Stimulated activated naive CD4-positive, alpha-beta T cell treated with Interleukin-2 at 50 U/mL for 16 hours (primary cell): ENCODE measurements around the gene PEX10.

Source experiments
- DNase-seq: peaks from one replicate; lab custom pipeline; 2025; lab: John Stamatoyannopoulos, UW

Gene PEX10

DNA sequence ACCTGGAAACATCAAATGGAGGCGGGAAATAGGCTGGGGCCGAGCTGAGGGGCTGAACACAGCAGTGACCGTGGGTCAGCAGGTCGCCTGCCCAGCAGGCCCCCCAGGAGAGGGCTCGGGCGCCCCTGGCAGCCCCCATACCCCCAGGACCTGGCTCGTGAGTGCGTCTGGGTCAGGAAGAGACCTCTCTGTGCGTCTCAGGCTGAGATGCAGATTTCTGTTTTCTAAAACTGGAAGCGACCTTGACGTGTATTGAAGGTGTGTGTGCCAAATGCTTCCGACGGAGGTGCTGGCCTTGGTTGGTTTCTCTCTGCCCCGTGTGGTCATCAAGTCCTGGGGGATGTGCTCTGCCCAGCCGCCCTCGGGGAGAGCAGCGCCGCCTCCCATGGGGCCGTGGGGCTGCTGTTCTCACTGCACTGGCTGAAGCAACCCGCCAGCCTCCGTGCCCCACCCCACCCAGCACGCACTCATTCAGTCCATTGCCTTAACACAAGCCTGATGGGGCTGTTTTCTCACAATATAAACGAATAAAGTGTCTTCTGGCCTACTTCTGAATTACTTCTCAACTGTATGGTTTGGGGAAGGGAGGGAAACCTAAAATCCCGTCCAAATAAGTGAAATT is 7.4 kb downstream of the PEX10 start:
- DNase-seq, result no peak

DNA sequence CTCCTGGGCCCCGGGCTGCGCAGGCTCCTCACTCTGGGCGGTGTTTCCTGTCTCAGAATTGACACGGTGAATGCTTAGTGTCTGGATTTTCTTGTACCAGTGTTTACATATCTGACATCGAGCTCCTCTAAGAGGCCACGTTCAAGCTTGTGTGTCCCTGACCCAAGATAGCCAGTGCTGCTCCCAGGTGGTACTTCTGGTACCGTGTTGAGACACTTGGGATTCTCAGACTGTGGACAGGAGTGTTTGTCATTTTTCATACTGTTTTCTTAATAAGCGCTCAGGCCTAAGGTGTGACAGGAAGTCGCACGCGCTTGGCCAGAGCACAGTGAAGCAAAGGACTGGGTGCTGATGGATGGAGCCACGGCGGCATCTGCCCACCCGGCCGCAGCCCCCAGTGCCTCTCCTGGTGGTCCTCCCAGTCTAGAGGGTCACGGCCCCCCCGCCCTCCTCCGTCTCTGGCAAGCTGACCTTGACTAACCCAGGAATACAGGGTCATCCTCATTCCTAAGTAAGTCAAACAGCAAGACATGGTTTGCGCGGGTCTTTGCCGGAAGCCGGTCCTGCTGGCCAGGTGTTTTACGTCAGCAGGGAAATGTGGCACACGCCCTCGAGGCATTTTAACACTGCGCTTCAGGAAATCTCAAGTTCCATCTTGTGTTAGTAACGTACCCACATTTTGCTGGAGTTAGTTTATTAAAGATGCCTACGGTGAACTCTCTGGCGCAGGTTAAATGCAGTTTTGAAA is 8.0 kb downstream of the PEX10 start:
- DNase-seq, result no peak

DNA sequence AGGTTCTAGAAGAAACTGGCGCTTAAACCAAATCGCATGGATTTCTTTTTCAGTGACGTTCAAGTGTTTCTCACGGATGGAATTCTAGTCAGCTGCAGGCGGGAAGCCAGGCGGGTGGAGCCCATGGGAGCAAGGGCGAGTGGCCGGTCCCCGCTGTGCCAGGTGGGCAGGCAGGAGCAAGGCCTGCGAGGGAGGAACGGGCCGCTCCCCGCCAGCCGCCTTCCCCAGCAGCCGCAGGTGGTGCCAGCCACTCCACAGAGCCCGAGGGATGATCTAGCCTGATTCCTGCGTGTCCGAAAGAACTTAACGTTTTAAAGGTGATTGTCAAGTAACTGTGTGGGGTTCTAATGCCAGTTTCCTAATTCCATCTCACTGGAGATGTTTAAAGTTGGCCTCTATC is 9.1 kb downstream of the PEX10 start:
- no peak for DNase-seq

DNA sequence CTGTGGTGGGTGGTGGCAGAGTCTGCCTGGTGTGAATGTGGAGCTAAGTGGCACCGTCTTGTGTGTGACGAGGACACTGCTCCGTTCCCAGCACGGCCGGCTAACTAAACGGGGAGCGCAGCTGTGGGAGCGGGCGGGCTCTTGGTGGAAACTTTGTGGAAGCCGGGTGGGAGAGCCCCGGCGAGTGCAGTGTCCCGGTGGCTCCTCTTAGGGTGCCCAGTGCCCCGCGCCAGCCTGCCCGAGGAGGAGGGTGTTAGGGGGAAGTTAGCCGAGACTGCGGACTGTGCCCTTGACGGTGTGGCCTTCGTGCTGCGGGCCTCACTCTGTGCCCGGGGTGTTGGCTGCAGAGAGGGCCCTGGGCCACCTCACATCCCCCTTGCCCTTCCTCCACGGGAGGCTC is 9.9 kb downstream of the PEX10 start:
- no peak for DNase-seq

DNA sequence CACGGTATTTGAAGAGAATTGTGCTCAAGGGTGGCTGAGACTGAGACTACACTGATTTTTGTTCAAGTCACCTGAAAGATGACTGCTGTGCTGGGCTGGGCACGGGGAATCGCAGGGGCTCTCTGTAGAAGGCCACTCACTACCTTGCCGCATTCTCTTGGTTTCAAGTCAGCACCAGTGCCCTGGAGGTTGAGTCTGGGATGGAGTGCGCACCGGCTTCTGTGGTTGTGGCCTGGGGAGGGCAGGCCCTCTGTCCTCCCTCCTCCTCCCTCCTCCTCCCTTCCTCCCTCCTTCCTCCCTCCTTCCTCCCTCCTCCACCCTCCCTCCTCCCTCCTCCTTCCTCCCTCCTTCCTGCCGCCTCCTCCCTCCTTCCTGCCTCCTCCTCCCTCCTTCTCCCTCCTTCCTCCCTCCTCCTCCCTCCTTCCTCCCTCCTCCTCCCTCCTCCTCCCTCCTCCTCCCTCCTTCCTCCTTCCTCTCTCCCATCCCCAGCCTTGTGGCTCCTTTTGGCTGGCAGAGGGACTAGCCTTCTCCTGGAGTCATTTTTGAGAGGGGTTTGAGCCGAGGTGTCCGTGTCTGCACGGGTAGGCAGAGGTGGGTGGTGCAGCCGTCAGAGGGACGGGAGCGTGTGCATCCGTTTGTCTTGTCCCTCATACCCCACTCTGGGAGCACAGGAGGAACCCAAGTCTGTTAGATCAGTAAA is 11.3 kb downstream of the PEX10 start:
- DNase-seq, result no peak

DNA sequence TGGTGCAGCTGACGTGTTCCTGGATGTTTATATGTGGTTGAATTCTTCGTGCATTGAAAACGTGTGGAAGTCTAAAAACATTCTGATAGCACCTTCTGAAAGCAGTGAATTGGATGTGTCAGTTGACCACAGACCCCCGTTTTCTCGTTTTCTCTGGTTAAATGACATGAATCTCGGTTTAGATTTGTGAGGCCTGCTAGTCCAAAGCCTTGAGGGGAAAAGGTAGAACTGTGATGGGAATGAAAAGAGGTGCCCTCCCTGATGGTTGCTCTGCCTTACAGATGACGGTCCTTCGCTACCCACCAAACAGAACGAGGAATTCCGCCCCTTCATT is 11.8 kb downstream of the PEX10 start:
- no peak for DNase-seq

DNA sequence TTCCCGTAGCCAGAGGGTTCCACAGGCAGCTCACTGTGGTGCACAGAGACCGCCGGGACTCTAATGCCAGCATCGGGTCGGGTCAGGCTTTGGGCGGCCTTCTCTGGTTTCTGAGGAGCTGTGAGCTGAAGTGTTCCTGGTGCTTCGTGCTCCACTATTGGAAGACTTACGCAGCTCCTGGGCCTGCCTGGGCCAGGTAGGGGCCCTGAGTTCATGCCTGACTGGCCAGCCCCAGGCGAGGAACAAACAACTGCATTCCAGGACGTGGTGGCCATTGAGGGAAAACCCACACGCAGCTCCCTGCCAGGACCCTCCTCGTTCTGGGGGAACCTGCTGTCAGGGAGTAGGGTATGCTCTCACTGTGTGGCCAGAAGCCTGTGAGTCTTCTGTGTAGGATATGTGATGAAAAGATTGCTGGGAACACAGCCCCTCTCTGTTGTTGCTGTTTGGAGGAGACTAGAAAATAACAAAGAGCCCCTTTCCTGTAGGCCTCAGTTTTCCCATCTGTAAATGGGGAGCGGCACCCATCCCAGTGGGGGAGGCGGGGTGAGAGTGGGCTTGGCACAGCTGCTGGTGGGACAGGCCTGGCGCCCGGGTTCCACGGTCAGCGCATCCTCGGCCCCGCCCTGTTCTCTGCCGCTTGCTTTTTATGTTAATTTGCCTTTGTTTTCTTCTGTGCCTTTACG is 12.3 kb downstream of the PEX10 start:
- no peak for DNase-seq

DNA sequence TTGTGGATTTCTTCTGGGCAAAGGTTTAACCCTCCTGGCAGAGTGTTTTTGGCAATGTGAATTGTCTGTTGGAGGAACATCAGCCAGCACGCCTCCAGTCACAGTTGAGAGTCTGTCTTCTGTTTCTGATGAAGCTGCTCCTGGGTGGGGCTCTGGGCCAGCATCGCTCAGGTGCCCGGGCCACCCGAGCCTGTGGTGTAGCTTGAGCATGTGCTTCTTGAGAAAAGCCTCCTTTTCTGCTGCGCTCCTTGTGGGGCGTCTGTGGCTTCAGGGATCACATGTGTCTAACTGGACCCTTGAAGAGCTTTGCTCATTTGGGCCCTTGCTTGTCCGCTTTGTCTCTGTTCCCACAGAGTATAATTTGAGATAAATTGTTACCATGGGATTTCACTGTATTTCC is 13.5 kb downstream of the PEX10 start:
- DNase-seq, result no peak

DNA sequence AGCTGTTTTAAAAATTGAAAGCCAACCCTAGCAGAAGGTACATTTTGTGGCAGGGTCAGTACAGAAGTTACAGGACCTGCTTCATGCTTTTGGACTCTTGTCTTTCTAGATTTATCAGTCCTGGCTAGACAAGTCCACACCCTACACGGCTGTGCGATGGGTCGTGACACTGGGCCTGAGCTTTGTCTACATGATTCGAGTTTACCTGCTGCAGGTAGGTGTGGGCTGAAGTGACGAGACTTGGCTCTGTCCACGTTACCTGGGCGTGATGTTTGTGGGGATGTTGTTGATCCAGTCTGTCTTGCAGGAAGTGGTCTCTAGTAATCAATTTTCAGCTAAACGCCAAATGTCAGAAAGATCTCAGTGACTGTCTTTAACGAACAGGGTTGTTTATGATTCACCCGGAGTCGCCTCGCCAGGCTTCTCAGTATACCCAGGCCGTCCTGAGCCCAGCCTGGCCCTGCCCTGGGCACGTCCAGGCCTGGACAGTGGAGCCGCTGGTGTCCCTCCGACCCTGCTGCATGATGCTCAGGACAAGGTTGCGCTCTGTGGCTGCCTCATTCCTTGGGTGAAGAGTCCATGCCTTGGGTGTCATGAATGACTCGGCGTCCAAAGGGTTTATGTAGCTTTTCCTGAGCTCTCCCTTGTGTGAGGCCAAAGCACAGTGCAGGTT is 15.2 kb downstream of the PEX10 start:
- DNase-seq, result no peak

DNA sequence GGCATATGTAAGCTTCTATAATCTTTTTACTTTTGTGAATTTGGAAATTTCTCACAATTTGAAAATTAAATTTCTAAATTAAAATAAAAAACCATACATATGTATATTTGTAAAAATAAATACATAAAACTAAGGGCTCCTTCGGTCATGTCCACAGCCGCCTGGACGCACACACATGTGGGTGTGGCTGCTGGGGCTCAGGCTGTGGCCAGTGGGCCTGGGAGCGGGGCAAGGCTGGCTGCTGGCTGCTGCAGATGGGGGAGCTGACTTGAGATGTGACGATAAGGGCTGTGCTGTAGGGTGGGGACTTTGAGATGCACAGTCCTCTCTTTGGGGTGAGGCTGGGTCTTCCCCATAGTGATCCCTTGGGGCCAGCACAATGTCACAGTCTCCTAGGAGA is 15.9 kb downstream of the PEX10 start:
- DNase-seq, result no peak

DNA sequence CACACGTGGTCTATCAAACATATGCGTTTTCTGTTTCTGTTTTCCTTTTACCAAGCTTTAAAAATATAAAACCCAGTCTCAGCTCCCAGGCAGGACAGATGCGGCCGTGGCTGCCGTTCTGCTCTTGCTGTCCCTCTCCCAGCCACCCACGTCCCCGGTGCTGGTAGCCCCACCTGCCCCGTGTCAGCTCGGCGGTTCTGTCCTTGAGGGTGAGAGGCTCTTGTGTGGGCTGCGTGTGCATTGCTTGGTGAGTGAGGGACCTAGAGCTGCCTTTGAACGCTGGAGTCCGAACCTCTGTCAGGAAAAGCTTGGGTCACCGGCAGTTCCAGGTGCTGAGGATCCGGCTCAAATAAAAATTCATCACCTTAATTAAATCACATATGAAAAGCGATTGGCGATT is 16.3 kb downstream of the PEX10 start:
- DNase-seq, result no peak

DNA sequence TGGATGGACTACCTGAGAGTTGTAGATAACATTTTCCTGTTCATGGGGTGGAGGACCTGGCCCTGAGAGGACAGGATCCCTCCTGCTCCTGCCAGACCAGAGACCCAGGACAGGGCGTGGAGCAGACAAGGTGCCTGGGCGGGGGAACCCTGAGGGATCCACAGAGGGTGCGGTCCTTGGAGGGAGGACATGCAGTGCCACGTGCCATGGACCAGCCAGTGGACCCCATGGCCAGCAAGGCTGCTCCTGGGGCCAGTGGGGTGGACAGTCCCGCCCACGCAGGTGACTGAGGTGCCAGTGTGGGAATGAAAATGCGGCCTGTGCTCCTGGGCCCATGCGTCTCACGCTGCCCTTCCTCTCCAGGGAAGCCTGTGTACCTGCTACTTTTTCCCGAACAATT is 17.1 kb downstream of the PEX10 start:
- no peak for DNase-seq

DNA sequence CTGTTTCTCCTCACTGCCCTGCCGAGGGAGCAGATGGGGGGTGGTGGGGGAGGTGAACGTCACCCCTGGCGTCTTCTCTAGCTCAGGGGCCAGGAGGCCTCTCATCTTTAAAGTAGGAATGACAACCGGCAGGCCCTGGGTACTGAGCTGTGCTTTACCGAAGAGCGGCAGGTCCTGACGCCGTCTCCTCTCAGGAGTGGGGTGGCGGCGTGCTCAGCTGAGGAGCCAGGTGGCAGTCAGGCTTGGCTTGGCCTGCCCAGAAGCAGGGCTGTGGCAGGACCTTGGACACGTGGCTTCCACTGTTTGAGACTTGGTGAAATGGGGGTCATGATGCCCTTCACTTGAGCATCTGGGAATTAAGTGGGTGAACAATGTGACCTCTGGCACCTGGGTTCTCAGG is 17.6 kb downstream of the PEX10 start:
- DNase-seq, result no peak

DNA sequence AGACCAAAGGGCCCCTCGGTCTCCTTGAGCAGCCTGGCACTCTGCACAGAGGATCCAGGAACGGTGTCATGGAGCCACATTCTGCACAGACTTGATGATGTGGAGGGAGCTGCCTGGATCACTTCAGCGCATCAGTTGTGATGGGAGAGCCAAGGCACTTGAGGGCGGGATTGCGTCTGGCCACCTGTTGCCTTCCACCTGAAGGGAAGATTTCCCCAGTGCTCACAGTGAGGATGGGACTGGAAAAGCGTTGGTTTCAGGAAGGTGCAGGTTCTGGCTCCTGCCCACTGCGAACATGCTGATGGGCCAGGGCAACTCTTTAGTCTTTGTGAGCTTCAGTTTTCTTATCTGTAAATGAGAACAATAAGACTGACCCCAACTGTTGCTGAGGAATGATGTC is 18.1 kb downstream of the PEX10 start:
- no peak for DNase-seq

DNA sequence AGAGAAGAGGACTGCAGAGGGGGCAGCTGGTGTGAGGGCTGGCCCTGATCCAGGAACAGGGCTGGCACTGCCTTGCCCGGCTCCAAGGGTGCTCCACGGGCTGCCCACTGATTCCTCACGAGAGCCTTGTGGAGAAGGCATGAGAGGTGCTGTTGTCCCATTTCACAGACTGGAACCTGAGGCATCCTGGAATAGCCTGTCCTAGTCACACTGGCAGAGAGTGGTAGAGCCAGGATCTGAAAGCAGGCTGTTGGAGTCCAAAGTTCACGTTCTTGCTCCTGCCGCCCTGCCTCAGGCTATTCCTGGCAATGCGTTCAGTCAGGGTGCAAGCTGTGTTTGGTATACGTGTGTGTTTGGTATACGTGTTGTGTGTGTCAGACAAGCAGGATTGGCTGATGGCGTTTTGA is 18.9 kb downstream of the PEX10 start:
- DNase-seq, result no peak

DNA sequence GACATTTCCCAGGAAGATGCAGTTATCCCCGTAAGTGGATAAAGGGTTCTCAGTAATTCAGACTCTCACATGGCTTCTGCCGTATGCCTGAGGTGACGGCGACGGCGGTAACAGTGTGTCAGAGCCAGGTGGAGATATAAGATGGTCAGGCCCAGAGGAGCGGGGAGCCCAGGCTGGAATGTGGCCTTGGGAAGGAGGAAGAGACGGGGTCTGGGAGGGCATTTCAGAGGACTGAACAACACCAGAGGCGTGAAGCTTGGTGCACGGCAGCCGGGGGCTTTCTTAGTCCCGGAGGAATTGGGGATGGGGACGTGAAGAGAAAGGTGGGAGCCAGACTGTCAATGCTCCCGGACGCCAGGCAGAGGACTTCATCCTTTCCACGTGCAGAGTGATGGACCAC is 19.7 kb downstream of the PEX10 start:
- no peak for DNase-seq

DNA sequence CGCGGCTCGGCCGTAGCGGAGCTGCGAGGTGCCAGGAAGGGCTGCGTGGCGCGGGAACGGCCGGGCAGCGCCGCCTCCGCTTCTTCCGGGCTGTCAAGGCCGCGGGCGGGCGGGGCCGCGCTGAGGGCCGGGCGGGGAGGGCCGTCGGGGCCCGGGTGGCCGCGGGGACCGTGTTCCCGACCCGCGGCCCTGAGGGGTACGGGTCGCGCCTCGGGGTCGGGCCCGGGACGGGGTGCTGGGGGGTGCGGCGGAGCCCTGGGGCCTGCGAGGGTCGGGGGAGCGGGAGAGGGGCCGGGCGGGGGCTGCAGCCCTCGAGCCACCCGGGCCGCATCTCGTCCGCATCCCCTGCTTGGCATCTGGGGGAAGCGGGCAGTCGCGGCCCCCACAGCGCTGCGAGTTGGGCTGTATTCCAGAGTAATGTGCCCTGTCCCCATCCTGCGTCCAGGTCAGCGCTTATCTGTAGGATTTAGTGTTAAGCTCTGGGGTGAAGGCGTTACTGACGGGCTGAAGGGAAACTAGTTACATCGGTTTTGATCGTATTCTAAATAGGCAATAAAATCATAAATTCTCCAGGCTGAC is 20.3 kb downstream of the PEX10 start:
- DNase-seq, result no peak

DNA sequence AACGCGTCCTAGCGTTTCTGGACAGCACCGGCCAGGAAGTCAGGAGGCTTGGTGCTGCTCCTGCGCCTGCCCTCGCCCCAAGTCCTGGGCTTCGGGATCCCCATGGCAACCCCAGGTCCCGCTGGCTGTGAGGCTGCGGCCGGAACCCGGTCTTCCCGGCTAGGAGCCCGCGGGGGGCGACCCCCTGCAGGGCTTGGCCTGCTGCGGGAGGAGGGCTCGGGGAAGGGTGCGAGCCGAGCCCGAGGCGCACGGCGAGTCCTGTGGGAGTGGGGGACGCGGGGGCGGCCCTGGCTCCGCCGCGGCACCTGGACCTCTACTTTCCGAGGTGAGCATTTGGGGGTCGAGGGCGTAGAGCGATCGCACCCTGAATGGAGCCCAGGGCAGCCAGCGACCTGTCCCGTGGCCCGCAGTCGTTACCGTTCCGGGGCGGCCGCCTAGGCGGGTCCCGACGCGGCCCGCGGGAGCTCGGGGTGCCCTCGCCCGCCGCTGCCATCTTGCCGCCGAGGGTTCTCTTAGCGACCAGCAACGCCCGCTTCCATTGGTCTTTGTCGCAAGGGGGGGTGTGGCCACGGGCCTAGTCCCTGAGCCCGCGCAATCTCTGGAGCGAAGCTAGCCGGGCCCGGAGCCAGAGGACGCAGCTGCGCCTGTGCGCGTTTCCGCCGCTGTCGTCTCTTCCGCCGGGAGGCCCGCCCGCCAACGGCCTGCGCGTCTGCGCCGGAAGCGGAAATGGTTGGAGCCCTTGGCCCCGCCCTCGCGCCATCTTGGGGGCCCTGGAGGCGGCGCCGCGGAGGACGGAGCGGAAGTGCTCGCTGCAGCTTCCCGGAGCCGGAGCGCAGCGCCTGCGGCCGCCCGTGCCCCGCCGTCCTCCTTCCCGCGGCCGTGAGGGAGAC is 21.1 kb downstream of the PEX10 start, which contains the start of the genes MORN1 and RER1:
TSS of gene MORN1 (minus strand) at position 514 of the 890 bp plus-strand sequence. CDS start at position 493, 21 bp downstream.
TSS of gene RER1 (plus strand) at position 801 of the 890 bp plus-strand sequence. CDS start 3,950 bp downstream, outside the sequence.
- peak; percentile 99 for DNase-seq

DNA sequence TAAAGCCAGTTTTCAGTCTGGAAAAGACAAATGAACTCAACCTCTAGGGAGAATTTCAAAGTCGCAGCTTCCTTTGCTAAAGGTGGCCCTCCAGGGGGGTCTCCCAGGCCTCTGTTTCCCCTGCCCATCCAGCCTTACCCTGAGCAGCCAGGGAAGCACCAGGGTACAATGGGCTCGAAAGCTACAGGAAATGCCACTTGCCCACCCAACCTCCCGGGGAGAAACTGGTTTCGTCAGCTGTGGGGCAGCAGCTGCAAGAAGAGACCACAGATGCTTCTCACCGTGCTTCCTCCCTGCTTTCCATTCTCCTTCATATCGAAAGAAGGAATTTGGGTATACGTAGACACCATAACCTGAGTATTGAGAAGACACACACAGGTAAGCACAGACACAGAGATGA is 22.7 kb downstream of the PEX10 start:
- no peak for DNase-seq

DNA sequence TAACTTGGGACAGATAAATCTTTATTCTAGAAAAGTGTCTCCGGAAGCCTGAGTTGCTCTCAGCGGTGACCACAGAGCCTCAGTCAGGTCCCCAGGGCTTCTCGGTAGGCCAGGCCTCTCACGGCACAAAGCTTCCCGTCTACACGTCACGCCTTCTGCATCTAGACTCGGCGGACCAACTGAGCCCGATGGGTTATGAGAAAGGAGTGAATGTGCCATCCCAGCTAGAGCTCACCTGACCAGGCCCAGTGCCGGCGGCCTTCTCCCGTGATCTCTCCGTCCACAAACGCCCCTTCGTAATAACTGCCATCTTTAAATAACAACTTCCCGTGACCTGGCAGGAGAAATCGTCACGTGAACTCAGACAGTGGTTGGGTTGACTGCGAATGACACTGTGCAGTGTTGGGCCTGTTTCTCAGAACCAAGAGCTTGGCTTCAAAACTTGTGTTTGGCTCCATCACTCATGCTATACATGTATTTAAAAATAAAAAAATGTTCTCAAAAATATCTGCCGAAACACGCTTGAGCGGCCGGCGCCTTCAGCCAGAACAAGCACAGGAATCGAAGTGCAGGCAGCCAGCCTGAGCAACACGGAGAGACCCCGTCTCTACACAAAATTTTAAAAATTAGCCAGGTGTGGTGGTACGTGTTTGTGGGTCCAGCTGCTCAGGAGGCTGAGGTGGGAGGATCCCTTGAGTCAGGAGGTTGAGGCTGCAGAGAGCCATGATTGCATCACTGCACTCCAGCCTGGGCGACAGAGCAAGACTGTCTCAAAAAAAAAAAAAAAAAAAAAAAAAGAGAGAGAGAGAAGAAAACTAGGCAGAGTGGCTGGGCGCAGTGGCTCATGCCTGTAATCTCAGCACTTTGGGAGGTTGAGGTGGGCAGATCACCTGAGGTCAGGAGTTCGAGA is 24.1 kb downstream of the PEX10 start:
- DNase-seq, result no peak
